T-helper 2 cell (primary cell): ENCODE results near the gene KRTAP19-6.

Experiments used
- DNase-seq, 5 experiments: peaks; one replicate each; pipeline versions ENCODE4 v3.0.0 to v3.0.0-alpha.2; 2012 to 2022
- total RNA-seq, 2 donors: gene quantifications; one replicate each; lab custom pipeline; 2026; lab: John Stamatoyannopoulos, UW

KRTAP19-6 gene, protein sequence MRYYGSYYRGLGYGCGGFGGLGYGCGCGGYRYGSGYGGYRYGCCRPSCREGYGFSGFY
- total RNA-seq = 0 reads per million in 2 donors

DNA sequence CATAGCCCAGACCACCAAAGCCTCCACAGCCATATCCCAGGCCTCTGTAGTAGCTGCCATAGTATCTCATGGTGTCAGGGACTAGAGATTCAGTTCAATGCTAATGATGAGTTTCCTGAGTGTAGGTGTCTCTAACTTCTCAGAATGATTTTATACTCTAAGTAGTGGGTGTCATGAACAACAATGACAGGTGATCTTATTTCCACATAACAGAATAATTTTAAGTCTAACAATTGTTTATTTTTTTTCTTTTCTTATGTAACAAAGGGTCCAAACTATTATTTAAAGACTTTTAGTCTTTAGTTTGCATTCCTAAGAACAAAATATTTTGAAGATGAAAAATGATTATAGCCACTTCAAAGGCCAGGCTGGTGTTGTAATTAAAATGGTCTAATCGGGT is at the start of gene KRTAP19-6:
Gene KRTAP19-6 (minus strand): TSS at position 101 of the 400 bp plus-strand sequence. CDS start 31 bp downstream, at position 70.
- no peak for DNase-seq

DNA sequence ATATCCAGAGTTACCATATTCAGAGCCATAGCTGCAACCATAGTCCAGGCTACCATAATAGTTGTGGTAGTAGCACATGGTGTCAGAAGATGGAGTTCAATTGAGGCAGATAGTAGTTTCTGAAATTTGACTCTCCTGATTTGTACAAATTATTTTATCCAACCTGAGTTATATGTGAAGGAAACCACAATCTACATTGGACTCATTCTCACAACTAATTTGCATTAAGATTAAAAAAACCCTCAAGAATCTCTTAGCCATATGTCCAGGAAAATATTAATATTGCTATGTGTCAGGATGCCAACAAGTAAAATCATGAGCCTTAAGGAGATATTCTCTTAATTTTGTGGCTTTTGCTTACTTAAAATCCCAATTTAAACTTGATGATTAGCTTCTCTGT is 48.6 kb upstream of the KRTAP19-6 start, which contains the start of gene KRTAP22-2:
Gene KRTAP22-2 (minus strand): TSS at position 101 of the 400 bp plus-strand sequence.
- no peak for DNase-seq

DNA sequence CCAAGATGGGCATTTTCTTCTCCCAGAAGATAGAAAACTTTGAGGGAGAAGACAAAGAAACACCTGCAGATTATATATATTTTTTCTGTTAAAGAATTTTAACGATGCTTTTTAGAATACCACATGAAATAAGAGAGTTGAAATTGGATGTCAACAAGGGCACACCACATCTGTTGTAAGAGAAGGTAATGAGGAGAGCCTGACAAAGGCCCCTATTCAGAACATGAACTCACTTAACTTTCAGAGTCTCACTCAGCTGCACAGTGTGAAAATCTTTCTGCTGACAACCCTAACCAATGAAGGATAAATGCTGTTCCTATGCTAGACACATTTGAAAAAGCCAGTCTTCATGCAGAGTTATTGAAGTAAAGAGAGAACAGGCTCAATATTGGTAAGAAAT is 41.2 kb upstream of the KRTAP19-6 start:
- DNase-seq = no peak

DNA sequence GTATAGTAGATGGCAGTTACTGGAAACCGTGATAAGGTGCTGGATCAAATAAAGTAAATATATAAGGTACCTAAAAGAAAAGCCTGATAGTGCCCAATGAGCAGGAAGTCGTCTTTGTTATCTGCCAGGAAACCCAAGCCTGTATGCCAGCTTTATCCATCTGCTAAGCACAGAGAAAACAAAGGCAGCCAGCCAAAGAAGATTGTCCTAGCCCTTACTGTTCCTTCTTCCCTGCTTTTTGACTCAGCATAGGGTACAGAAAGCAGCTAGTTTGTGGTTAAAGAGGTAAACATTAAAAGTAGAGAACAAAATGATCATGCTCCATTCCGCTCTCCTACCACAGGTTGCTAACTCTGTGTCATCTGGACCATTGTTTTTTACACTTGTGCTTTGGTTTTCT is 38.5 kb upstream of the KRTAP19-6 start:
- no peak for DNase-seq

DNA sequence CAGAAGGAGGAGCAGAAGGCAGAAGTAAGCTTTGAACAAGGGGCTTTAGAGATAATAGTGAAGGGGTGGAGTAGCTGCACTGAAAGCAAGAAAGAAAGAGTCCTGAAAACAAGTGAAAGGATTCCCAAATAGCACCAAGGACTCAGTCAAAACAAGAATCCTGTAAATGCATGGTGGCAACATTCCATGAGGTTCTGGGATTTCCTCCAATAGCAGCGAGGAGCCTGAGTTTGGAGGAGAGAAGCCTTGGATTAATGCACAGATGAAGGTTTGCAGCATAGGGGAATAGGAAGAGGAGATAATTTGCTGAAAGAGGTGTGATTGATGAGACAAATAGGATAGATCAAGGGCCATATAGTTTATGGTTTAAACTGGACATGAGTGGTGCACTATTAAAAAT is 37.7 kb upstream of the KRTAP19-6 start:
- DNase-seq = no peak

DNA sequence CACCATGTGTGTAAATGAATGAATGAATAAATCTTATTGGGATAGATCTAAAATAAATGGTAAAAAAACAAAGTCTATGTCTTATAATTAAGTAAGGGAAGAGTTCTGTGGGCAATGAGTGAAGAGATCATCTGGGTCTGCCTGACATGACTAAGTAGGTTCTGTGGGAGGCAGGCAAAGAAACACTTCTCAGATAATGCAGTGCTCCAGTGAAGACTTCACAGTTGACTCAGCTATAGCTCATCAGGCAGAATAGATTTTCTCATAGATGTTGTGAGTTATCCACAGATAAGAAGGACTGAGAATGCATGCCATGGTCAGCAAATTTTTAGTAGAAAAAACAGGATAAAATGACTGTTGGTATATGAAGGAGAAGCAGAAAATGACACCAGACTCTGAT is 36.1 kb upstream of the KRTAP19-6 start:
- DNase-seq = peak in 1 of 5 experiments; percentile 16

DNA sequence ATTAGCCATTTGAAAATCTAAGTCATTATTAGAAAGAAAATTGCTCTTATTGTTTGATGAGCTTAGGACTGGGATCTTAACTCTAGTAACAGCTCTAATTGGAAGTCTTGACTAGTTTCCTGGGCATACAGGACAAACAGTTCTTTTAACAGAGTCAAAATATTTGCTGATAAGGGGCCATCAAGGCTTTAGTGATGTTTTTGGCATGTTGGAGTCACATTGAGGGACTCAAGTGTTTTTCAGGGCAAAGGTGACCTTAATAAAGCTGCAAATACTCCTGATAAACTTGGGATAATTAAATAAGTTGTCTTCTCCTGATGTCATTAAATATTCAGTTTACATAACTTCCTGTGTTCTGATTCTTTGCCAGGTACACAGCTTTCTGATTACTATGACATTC is 26.0 kb upstream of the KRTAP19-6 start:
- no peak for DNase-seq

DNA sequence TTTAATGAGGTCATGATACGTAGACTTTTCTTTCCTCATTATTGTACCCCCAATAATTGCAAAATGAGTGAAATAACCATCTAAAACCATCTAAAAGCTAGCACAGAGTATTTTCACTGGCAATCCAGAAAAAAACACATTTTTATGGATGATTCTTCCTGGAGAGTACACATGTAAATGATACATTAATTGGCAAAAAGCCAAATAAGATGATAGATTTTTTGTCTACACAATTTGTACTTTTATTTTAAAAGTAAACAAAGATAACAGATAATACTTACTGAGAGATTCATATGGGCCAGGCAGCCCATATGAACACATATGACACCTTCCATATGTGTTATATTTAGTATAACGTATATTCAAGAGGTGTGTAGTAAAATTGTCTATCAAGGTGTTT is 22.0 kb upstream of the KRTAP19-6 start:
- DNase-seq = no peak

DNA sequence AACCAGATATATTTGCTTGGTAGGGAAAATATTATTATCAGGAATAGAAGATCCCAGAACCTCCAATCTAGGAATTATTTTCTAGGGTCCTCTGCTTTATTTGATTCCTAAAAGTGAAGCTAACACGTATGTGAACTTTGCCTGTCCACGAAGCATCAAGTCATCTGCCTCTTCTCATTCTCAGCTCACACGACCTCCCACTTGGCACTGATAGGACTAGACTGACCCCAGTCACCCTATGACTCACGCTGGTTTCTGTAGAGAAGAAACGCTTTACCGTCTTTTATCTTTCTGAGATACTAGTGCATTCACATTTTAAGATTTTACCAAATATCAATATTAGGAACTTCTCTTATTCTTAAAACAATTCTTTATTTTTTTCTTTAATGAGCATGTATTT is 21.4 kb upstream of the KRTAP19-6 start:
- no peak for DNase-seq

DNA sequence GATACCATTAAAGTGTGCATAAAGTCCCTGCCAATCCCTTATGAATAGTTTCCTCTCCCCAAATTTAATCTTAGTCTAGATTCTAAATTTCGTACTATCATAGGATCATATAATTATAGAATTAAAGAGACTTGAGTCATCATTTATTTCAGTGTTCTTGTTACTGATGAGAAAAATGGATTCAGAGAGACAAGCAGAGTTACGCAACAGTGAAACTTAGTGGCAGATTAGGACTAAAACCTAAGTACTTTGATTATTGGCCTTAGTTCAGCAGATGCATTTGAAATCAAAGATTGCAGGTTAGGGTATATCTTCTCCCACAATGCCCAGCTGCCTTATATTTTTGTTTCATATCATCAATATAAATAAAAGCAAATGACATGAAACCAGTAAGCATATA is 20.3 kb upstream of the KRTAP19-6 start:
- no peak for DNase-seq

DNA sequence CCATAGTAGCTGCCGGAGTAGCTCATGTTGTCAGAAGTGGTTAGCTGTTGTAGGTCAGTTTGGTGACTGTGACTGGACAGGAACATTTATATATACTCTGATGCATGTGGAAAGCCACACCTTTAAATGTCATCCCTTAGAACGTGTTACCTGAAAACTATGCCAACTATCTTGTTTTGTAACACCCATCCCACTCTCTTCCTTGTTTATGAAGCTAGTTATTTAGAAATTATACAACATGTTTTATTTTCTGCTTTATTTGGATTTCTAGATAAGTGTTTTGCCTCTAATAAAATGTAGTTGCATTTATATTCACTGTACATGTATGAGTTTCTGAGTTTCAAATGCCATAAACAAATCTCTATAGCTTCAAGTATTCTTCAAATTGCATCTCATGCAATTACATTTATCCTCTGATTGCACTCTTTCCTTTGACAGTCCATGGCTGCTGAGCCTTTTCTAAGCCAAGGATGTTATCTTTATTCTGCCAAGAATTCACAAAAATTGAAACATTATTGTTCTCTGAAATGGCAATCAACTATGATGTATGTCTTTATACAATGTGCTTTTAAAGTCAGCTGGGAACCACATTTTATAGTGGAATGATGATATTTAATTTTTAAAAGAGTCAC is 19.7 kb upstream of the KRTAP19-6 start, which contains the start of gene KRTAP19-7:
Gene KRTAP19-7 (minus strand): TSS at position 51 of the 632 bp plus-strand sequence. CDS start 25 bp downstream, at position 26.
- DNase-seq = no peak

DNA sequence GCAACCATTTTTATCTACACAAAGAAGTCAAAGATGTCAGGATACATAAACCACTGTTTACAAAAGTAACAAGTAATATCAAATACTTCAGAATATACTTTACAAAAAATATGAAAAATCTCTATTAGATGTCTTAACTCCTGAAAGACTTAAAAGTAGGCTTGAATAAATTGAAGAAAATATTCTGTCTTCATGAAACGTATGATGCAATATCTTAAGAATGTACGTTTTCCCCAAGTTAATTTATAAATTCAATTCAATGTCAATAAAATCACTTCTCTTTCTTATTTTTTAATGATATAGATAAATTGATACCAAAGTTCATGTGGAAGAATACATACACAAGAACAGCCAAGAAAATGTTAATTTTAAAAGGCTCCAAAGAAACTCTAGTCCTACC is 13.4 kb upstream of the KRTAP19-6 start:
- no peak for DNase-seq

DNA sequence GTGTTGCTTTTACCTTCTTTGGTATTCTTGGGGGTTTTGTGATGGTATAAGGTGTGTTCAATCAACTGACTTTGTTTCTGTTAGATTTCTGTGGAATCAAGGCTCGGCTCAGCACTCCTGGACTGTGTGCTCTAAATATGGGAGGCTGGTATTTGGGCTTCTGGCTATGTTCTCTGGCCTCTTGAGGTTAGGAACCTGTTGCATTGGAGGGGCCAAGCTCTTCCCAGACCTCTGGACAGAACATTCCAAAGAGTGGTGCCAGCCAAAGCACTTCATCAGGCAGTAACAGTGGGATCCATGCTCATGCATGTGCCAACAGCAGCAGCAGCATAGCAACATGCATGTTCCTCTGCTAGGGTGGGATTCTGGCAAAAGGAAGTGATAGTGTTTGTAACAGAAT is 11.1 kb upstream of the KRTAP19-6 start:
- DNase-seq = no peak

DNA sequence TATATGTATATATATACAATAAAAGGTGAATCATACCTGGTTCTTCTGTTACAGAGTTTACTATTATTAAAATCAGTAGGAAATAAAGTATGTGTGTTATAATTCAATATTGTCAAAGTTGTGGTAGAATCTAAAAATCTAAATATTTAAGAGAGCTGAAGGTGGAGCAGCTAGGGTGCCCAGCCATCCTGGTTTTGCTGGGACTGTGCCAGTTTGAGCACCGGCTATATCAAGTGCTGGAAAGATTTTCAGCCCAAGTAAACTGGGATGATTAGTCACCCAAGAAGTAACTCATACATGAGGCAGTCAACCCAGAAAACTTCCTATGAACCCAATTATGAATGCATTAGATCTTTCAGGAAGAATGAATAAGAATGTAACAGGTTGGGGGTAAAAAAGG is 22.8 kb downstream of the KRTAP19-6 start:
- no peak for DNase-seq

DNA sequence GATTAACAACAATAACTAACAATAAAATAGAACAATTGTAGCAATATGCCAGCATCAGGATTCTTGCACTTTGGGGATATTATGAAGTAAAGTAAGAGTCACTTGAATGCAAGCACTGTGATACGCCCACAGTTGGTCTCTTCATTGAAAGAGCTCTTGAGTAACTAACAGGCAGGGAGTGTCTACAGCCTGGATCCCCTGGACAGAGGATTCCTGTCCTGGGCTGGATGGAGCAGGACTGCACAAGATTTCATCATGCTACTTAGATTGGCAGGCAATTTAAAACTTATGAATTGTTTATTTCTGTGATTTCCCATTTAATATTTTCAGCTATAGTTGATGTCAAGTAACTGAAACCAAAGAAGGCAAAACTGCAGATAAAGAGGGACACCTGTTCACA is 26.0 kb downstream of the KRTAP19-6 start:
- no peak for DNase-seq

DNA sequence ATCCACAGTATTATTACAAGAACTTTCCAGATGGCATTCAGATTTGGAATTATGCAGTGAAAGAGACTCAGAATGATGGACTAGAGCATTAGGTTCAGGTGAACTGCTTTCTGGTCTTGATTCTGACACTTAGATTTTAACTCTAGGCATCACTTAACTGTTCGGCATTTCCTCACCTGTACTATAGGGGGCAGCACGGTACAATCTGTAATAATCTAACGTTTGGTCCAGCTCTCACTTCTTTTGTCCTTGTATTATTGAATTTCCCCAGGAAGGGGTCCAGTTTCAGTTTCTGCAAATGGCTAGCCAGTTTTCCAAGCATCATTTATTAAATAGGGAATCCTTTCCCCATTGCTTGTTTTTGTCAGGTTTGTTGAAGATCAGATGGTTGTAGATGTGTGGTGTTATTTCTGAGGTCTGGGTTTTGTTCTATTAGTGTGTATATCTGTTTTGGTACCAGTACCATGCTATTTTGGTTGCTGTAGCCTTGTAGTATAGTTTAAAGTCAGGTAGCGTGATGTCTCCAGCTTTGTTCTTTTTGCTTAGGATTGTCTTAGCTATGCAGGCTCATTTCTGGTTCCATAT is 36.0 kb downstream of the KRTAP19-6 start:
- DNase-seq = peak in 1 of 5 experiments; percentile 6

DNA sequence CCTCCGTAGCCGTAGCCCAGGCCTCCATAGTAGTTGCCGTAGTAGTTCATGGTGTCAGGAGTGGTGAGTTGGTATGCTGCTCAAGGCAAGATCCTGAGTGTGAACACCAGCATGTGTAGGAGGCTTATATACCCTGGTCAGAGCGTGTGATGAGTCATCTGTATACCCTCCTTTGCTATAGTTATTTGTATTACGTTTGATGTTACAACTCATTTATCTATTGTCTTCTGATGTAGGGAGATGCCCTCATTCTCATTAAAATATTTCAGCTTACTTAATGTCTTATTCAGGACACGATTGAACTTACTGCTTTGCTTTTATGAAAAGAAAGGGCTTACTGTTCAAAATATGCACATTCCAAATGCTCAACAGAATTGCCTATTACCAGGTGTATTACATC is 39.6 kb downstream of the KRTAP19-6 start, which contains the start of gene KRTAP19-5:
Gene KRTAP19-5 (minus strand): TSS at position 101 of the 400 bp plus-strand sequence. CDS start 51 bp downstream, at position 50.
- DNase-seq = peak in 1 of 5 experiments; percentile 56

DNA sequence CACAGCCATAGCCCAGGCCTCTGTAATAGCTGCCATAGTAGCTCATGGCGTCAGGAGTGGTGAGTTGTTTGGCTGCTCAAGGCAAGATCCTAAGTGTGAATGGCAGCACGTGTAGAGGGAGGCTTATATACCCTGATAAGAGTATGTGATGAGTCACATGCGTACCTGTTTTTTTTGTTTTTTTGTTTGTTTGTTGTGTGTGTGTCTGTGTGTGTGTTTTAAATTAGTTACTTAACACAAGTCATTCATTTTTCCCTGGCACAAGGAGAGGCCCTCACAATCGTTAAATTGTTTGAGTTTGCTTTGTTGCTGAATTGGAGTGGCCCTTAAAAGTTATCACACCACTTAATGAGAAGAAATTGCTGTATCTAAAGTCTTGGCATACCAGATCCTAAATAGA is 44.6 kb downstream of the KRTAP19-6 start, which contains the start of gene KRTAP19-4:
Gene KRTAP19-4 (minus strand): TSS at position 101 of the 400 bp plus-strand sequence. CDS start 55 bp downstream, at position 46.
- no peak for DNase-seq

DNA sequence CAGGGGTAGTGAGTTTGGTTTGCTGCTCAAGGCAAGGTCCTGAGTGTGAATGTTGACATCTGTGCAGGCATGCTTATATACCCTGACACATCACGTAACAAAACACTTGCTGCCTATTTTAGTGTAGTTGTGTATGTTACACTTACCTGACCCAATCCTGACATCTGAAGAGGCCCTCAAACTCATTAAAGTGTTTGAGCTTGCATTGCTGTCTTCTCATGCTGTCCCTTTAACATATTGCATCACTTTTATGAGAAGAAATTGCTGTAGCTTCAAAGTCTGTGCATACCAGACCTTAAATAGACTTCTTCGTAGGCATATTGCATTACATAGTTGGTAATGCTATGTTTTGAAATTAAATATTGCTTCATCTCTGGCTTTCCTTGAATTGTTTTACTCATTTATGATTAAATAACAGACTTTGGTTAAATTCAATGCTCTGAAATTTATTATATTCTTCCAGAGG is 49.7 kb downstream of the KRTAP19-6 start, which contains the start of gene KRTAP19-3:
Gene KRTAP19-3 (minus strand): TSS at position 51 of the 466 bp plus-strand sequence. CDS start 56 bp downstream, outside the sequence.
- no peak for DNase-seq
